MM.1S (cell line): Measurements from ENCODE around the gene CFAP69.

Source experiments
- DNase-seq: peaks from one replicate; pipeline ENCODE4 v3.0.0-alpha.2; 2015
- H2AFZ ChIP-seq: fragments of 300-600 bp; sonication (generic); 2 replicates; pipeline ENCODE4 v1.6.0; 2016; ENCODE audit warnings: antibody characterized with exemption, low read length
- H3F3A ChIP-seq: fragments of 300-600 bp; sonication (generic); 2 replicates; pipeline ENCODE4 v1.6.1; 2016; ENCODE audit warnings: mild to moderate bottlenecking, antibody characterized with exemption, low read length, moderate library complexity, mixed read lengths; ENCODE audit not compliant: insufficient read depth
- H3K27ac ChIP-seq: fragments of 300-600 bp; sonication (generic); 2 replicates; pipeline ENCODE4 v1.5.1; 2016; ENCODE audit warnings: mild to moderate bottlenecking, low read length
- H3K27me3 ChIP-seq: fragments of 300-600 bp; sonication (generic); replicated peaks from 2 replicates; pipeline ENCODE4 v1.6.0; 2016; ENCODE audit warnings: low read length; ENCODE audit not compliant: insufficient read depth
- H3K36me3 ChIP-seq: fragments of 300-600 bp; sonication (generic); replicated peaks from 2 replicates; pipeline ENCODE4 v1.6.1; 2016; ENCODE audit warnings: mild to moderate bottlenecking, low read length, mixed read lengths; ENCODE audit not compliant: insufficient read depth
- H3K4me1 ChIP-seq: fragments of 300-600 bp; sonication (generic); 2 replicates; pipeline ENCODE4 v1.6.1; 2016; ENCODE audit warnings: low read length, mixed read lengths
- H3K4me2 ChIP-seq: fragments of 300-600 bp; sonication (generic); 2 replicates; pipeline ENCODE4 v1.6.0; 2016; ENCODE audit warnings: low read depth, low read length
- H3K4me3 ChIP-seq: fragments of 300-600 bp; sonication (generic); 2 replicates; pipeline ENCODE4 v1.5.1; 2016; ENCODE audit warnings: low read length, mixed read lengths
- H3K79me2 ChIP-seq: fragments of 300-600 bp; sonication (generic); 2 replicates; pipeline ENCODE4 v1.6.1; 2016; ENCODE audit warnings: mixed run types, low read length, mixed read lengths
- H3K9ac ChIP-seq: fragments of 300-600 bp; sonication (generic); 2 replicates; pipeline ENCODE4 v1.6.1; 2016; ENCODE audit warnings: low read length, mixed read lengths
- H3K9me2 ChIP-seq: fragments of 300-600 bp; sonication (generic); replicated peaks from 2 replicates; pipeline ENCODE4 v1.6.1; 2016; ENCODE audit warnings: mild to moderate bottlenecking, low read length, mixed read lengths; ENCODE audit not compliant: insufficient read depth
- H3K9me3 ChIP-seq: fragments of 300-600 bp; sonication (generic); replicated peaks from 2 replicates; pipeline ENCODE4 v1.6.1; 2016; ENCODE audit warnings: mild to moderate bottlenecking, low read length, mixed read lengths; ENCODE audit not compliant: insufficient read depth
- H4K20me1 ChIP-seq: fragments of 300-600 bp; sonication (generic); 2 replicates; pipeline ENCODE4 v1.6.1; 2016; ENCODE audit warnings: mild to moderate bottlenecking, low read length, moderate library complexity, mixed read lengths; ENCODE audit not compliant: insufficient read depth
- EZH2 ChIP-seq: fragments of 300-600 bp; sonication (generic); optimal IDR thresholded peaks from 2 replicates; pipeline ENCODE3; 2017; ENCODE audit warnings: low read depth, mild to moderate bottlenecking, antibody characterized with exemption, low read length, mixed read lengths
- EZH2phosphoT487 ChIP-seq: fragments of 300-600 bp; sonication (generic); IDR thresholded peaks from 2 replicates; pipeline ENCODE4 v1.6.1; 2018; ENCODE audit warnings: antibody characterized with exemption, low read length
- TF ChIP-seq, protein P1 (sequence below): fragments of 300-600 bp; sonication (generic); IDR thresholded peaks from 2 replicates; pipeline ENCODE4 v1.5.1; 2016; ENCODE audit warnings: antibody characterized with exemption, low read length, mixed read lengths

CFAP69 gene

DNA sequence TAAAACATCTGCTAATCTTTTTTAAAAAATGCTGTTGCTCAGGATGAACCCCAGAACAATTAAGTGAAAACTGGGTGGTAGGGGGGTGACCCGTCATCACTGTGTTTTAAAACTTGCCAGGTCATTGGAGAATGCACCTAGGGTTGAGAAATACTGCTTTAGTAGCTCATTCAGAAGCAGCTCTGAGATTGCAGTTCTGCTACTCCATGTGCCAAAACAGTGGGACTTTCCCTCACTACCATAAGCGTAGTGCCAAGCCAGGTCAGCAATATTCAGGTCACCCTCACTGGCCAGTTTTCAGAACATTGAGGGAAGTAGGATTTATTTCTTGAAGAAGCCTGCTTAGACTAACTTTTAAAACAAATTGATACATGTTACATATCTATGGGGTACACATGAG lies 28.2 kb upstream of the CFAP69 start:
- no peaks in the 10 kb centered on the region for H3K4me1 ChIP-seq
- H3K27me3 ChIP-seq: no peaks in the 10 kb centered on the region
- H4K20me1 ChIP-seq: no peaks in the 10 kb centered on the region
- H2AFZ ChIP-seq: no peak overlapping the region
- DNase-seq: no peak
- H3K4me2 ChIP-seq: no peak overlapping the region
- H3K9ac ChIP-seq: no peak overlapping the region
- no peaks in the 10 kb centered on the region for H3F3A ChIP-seq
- no peaks in the 10 kb centered on the region for H3K36me3 ChIP-seq
- no peaks in the 10 kb centered on the region for H3K9me3 ChIP-seq
- TF ChIP-seq EZH2 (no peak), EZH2phosphoT487 (no peak)
- TF ChIP-seq, protein P1, sequence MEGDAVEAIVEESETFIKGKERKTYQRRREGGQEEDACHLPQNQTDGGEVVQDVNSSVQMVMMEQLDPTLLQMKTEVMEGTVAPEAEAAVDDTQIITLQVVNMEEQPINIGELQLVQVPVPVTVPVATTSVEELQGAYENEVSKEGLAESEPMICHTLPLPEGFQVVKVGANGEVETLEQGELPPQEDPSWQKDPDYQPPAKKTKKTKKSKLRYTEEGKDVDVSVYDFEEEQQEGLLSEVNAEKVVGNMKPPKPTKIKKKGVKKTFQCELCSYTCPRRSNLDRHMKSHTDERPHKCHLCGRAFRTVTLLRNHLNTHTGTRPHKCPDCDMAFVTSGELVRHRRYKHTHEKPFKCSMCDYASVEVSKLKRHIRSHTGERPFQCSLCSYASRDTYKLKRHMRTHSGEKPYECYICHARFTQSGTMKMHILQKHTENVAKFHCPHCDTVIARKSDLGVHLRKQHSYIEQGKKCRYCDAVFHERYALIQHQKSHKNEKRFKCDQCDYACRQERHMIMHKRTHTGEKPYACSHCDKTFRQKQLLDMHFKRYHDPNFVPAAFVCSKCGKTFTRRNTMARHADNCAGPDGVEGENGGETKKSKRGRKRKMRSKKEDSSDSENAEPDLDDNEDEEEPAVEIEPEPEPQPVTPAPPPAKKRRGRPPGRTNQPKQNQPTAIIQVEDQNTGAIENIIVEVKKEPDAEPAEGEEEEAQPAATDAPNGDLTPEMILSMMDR: no peak
- no peak overlapping the region for H3K27ac ChIP-seq
- no peaks in the 10 kb centered on the region for H3K9me2 ChIP-seq
- H3K79me2 ChIP-seq: no peaks in the 10 kb centered on the region
- H3K4me3 ChIP-seq: no peak overlapping the region

- Histone ChIP-seq H3F3A (no peaks in the 10 kb centered on the region), H4K20me1 (no peaks in the 10 kb centered on the region), H2AFZ (no peak overlapping the region), H3K79me2 (no peaks in the 10 kb centered on the region), H3K27ac (no peak overlapping the region), H3K27me3 (no peaks in the 10 kb centered on the region), H3K36me3 (no peaks in the 10 kb centered on the region), H3K9me2 (no peaks in the 10 kb centered on the region), H3K9me3 (no peaks in the 10 kb centered on the region), H3K4me3 (no peak overlapping the region), H3K4me1 (no peaks in the 10 kb centered on the region), H3K9ac (no peak overlapping the region), H3K4me2 (no peak overlapping the region)
- TF ChIP-seq, protein P1: no peak
- TF ChIP-seq EZH2: no peak
- no peak for TF ChIP-seq EZH2phosphoT487
- DNase-seq: no peak
These were observed 22.6 kb upstream of the CFAP69 start for GRCh38 chr7:90222390-90222789.

GRCh38 chr7:90222811-90223725 lies 21.9 kb upstream of the CFAP69 start:
- no peak overlapping the region for H3K27ac ChIP-seq
- no peaks in the 10 kb centered on the region for H3K27me3 ChIP-seq

More at GRCh38 chr7:90222811-90223725, 21.9 kb upstream of the CFAP69 start:
- H3K9me2 ChIP-seq: no peaks in the 10 kb centered on the region
- DNase-seq: no peak
- H2AFZ ChIP-seq: no peak overlapping the region
- no peak overlapping the region for H3K4me3 ChIP-seq
- H4K20me1 ChIP-seq: no peaks in the 10 kb centered on the region
- TF ChIP-seq, protein P1: no peak
- TF ChIP-seq EZH2phosphoT487 (no peak), EZH2 (no peak)
- no peaks in the 10 kb centered on the region for H3K4me1 ChIP-seq
- H3K9me3 ChIP-seq: no peaks in the 10 kb centered on the region
- no peaks in the 10 kb centered on the region for H3K36me3 ChIP-seq
- H3F3A ChIP-seq: no peaks in the 10 kb centered on the region
- no peaks in the 10 kb centered on the region for H3K79me2 ChIP-seq
- H3K4me2 ChIP-seq: no peak overlapping the region
- H3K9ac ChIP-seq: no peak overlapping the region
